Measurements from ENCODE around the gene LMO1.

DNA sequence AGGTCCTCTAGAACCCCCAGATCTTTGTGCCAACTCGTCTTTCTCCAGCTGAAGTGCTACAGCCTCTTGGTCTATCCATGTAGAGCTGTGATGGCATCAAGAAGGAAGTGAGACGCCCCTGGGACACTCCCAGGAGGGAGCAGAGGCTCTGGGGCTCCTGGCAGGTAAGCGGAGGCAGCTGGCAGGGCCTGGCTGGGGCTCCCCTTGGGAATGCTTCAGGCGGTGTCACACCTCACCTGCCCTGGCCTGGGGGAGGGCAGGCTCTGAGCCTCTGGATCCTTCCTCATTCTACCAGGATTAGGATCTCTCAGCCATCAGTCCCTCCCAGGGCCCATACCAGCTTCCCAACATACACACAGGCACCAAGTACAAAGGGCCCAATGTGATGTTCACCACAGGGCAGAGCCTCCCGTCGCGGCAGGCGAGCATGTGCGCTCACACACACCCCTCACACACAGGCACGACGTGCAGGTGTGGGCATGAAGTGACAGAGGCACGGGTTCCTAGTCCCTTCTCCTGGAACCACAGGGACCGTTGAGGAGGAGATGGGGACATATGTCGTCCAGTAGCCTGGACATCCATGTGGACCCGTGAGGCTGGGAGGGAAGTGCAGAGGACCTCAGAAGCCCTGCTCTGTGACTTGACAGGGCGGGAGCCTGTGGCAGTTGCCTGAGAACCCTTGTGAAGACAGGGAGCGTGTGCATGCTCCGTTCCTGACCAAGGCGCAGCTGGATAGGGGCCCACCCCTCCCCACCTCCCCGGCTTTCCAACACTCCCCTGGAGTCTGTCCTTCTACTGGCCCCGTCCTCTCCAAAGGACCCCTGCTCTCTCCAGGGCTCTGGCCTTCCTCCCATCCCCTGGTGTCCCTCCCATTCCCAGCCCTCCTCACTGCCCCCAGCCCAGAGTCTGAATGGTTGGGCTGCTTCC, 32.5 kb downstream of the LMO1 start:
- TF ChIP-seq ZC3H10 (CRISPR knock-in tag; IDR thresholded peaks at IDR 0.05) (no peak), ISL1 (CRISPR knock-in tag; IDR thresholded peaks at IDR 0.05) (no peak), TOX (CRISPR knock-in tag; IDR thresholded peaks at IDR 0.05; ENCODE audit: borderline replicate concordance) (no peak), ESRRG (CRISPR knock-in tag; IDR thresholded peaks at IDR 0.05) (no peak), GLIS3 (CRISPR knock-in tag; IDR thresholded peaks at IDR 0.05) (no peak), ZFP3 (CRISPR knock-in tag; IDR thresholded peaks at IDR 0.05) (no peak), ARNTL (CRISPR knock-in tag; IDR thresholded peaks at IDR 0.05; ENCODE audit: borderline replicate concordance, low read depth) (no peak), PPARA (CRISPR knock-in tag; IDR thresholded peaks at IDR 0.05; ENCODE audit: borderline replicate concordance) (no peak), RARB (CRISPR knock-in tag; IDR thresholded peaks at IDR 0.05) (no peak)

All from SK-N-SH treated with all-trans-retinoic acid at 6 μM for 48 hours (cell line).